H1 (cell line): ENCODE measurements around the gene RPS6KC1.

Source experiments
- BACH1 ChIP-seq: IDR thresholded peaks from 2 replicates; pipeline ENCODE4 v1.6.1; 2012; ENCODE audit warnings: low read length, improper control_type of control experiment
- CEBPB ChIP-seq: IDR thresholded peaks from 2 replicates; pipeline ENCODE4 v1.6.1; 2012; ENCODE audit warnings: low read depth, low read length
- EGR1 ChIP-seq: IDR thresholded peaks from 2 replicates; pipeline ENCODE4 v1.6.1; 2011; ENCODE audit warnings: low read depth, low read length, borderline replicate concordance
- EP300 ChIP-seq, 2 experiments: IDR thresholded peaks; 1 replicate in 1 of 2; 2 replicates in 1 of 2; pipeline ENCODE4 v1.6.1; 2011 to 2012; ENCODE audit warnings: low read depth in 2 of 2, low read length in 2 of 2, mild to moderate bottlenecking in 2 of 2, borderline replicate concordance in 1 of 2, inconsistent platforms in 1 of 2, moderate library complexity in 1 of 2
- EZH2 ChIP-seq: fragments of 200-600 bp; sonication (generic); IDR thresholded peaks from 2 replicates; pipeline ENCODE4 v1.7.1; 2012; ENCODE audit warnings: low read depth, mild to moderate bottlenecking, moderate library complexity, low read length, inconsistent platforms; ENCODE audit not compliant: severe bottlenecking
- FOSL1 ChIP-seq: IDR thresholded peaks from 2 replicates; pipeline ENCODE4 v1.6.1; 2011; ENCODE audit warnings: mild to moderate bottlenecking, low read depth, low read length, moderate library complexity; ENCODE audit not compliant: insufficient read depth
- POLR2A ChIP-seq, 2 experiments: IDR thresholded peaks; 1 replicate in 1 of 2; 2 replicates in 1 of 2; pipeline ENCODE4 v1.6.1; 2011; ENCODE audit warnings: low read depth in 2 of 2, low read length in 2 of 2, mild to moderate bottlenecking in 2 of 2; ENCODE audit errors: control extremely low read depth in 1 of 2
- POU5F1 ChIP-seq: IDR thresholded peaks from 2 replicates; pipeline ENCODE4 v1.6.1; 2011; ENCODE audit warnings: low read depth, mild to moderate bottlenecking, low read length, moderate library complexity
- RFX5 ChIP-seq: IDR thresholded peaks from 2 replicates; pipeline ENCODE4 v1.6.1; 2011; ENCODE audit warnings: low read depth, low read length, improper control_type of control experiment, borderline replicate concordance
- RNF2 ChIP-seq: fragments of 200-900, 300-1000 bp; sonication (generic); IDR thresholded peaks from 2 replicates; pipeline ENCODE4 v1.7.1; 2016; ENCODE audit warnings: borderline replicate concordance, low read depth, mild to moderate bottlenecking, antibody characterized with exemption, low read length; ENCODE audit not compliant: poor library complexity, severe bottlenecking; ENCODE audit errors: missing control alignments
- TF ChIP-seq, protein P1 (sequence below), 3 experiments: IDR thresholded peaks; 1 replicate in 2 of 3; 2 replicates in 1 of 3; pipeline versions ENCODE4 v1.5.1 to v1.6.1; 2011; ENCODE audit warnings: low read length in 3 of 3, mild to moderate bottlenecking in 3 of 3, inconsistent platforms in 2 of 3, low read depth in 1 of 3, moderate library complexity in 1 of 3; ENCODE audit not compliant: insufficient read depth in 1 of 3; ENCODE audit errors: control extremely low read depth in 1 of 3
- TF ChIP-seq, protein P2 (sequence below): IDR thresholded peaks from 2 replicates; pipeline ENCODE4 v1.6.1; 2012; ENCODE audit warnings: inconsistent platforms

DNA sequence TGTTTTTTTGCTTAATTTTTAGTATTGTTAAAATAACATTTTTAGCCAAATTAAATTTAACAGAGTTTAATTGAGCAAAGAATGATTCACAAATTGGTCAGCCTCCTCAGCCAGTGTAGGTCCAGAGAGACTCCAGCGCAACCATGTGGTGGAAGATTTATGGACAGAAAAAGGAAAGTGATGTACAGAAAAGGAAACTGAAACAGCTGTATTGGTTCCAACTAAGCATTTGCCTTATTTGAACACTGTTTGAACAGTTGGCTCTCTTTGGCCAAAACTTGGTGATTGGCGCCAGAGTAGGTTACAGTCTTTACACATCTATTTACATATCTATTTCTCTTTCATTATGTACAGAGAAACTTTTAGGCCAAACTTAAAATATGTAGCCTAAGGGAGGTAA, 19.4 kb downstream of the RPS6KC1 start:
- TF ChIP-seq, protein P1, sequence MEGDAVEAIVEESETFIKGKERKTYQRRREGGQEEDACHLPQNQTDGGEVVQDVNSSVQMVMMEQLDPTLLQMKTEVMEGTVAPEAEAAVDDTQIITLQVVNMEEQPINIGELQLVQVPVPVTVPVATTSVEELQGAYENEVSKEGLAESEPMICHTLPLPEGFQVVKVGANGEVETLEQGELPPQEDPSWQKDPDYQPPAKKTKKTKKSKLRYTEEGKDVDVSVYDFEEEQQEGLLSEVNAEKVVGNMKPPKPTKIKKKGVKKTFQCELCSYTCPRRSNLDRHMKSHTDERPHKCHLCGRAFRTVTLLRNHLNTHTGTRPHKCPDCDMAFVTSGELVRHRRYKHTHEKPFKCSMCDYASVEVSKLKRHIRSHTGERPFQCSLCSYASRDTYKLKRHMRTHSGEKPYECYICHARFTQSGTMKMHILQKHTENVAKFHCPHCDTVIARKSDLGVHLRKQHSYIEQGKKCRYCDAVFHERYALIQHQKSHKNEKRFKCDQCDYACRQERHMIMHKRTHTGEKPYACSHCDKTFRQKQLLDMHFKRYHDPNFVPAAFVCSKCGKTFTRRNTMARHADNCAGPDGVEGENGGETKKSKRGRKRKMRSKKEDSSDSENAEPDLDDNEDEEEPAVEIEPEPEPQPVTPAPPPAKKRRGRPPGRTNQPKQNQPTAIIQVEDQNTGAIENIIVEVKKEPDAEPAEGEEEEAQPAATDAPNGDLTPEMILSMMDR (IDR thresholded peaks at IDR 0.05; ENCODE audit: control extremely low read depth in 1 of 3, insufficient read depth in 1 of 3, low read depth in 1 of 3, low read length in 3 of 3) = no peak
- TF ChIP-seq POLR2A (IDR thresholded peaks at IDR 0.05; ENCODE audit: control extremely low read depth in 1 of 2, low read depth in 2 of 2, low read length in 2 of 2) = no peak
- TF ChIP-seq EGR1 = no peak
- TF ChIP-seq RNF2 = no peak
- TF ChIP-seq, protein P2, sequence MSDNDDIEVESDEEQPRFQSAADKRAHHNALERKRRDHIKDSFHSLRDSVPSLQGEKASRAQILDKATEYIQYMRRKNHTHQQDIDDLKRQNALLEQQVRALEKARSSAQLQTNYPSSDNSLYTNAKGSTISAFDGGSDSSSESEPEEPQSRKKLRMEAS = no peak
- TF ChIP-seq EZH2 = no peak
- TF ChIP-seq CEBPB = no peak
- TF ChIP-seq POU5F1 = no peak
- TF ChIP-seq FOSL1 = no peak
- TF ChIP-seq RFX5 = no peak
- TF ChIP-seq EP300 (IDR thresholded peaks at IDR 0.05; ENCODE audit: borderline replicate concordance in 1 of 2, low read depth in 2 of 2, low read length in 2 of 2) = no peak
- TF ChIP-seq BACH1 = no peak
